ENCODE measurements around the gene CTNS. TPM values are rescaled to one million over a fixed set of nuclear protein-coding genes. Genes with fewer than 3 reads are reported as not detected.

CTNS gene
- total RNA-seq, 1 experiment from 2014 or later, result 7.1 TPM

DNA sequence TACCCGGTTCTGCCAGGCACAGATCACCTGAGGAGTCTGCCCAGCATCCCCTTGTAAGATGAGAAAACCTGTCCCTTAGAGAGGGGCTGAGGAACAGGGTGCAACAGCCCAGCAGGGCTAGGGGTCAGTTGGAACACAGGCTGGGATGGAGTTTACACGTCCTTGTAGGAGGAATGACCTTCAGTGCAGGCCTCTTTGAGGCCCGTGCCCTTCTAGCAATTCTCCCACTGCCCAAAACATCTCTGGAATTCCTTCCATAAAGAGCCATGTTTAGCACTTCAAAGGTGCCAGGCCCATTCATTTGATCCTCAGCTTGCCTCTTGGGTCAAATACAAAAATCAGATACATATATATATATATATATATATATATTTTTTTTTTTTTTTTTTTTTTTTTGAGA, 4.5 kb downstream of the CTNS start:
- BruUV-seq (replicated peaks), result no TSS peak
- H3K9me3 Mint-ChIP-seq (ENCODE audit: unreplicated experiment), result no peaks in the 10 kb centered on the region
- ChIA-PET POLR2A (interaction anchor here (1.3 kb wide), 1 partner anchor 19 kb away, joined by 3 read pairs; no protein-coding TSS in a partner anchor), CTCF (no interaction called here)
- TF ChIP-seq, protein P1, sequence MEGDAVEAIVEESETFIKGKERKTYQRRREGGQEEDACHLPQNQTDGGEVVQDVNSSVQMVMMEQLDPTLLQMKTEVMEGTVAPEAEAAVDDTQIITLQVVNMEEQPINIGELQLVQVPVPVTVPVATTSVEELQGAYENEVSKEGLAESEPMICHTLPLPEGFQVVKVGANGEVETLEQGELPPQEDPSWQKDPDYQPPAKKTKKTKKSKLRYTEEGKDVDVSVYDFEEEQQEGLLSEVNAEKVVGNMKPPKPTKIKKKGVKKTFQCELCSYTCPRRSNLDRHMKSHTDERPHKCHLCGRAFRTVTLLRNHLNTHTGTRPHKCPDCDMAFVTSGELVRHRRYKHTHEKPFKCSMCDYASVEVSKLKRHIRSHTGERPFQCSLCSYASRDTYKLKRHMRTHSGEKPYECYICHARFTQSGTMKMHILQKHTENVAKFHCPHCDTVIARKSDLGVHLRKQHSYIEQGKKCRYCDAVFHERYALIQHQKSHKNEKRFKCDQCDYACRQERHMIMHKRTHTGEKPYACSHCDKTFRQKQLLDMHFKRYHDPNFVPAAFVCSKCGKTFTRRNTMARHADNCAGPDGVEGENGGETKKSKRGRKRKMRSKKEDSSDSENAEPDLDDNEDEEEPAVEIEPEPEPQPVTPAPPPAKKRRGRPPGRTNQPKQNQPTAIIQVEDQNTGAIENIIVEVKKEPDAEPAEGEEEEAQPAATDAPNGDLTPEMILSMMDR (IDR thresholded peaks at IDR 0.05; ENCODE audit: unreplicated experiment), result no peak
- peaks cover 24% of the 10 kb centered on the region for H3K36me3 Mint-ChIP-seq (ENCODE audit: insufficient read depth, unreplicated experiment)
- no peak overlapping the region for H3K4me3 Mint-ChIP-seq (ENCODE audit: unreplicated experiment)
- H3K27me3 Mint-ChIP-seq (ENCODE audit: insufficient read depth, unreplicated experiment), result no peaks in the 10 kb centered on the region
- peaks cover 9% of the 10 kb centered on the region for H3K4me1 Mint-ChIP-seq (ENCODE audit: insufficient read depth, unreplicated experiment)
- DNase-seq (ENCODE audit: unreplicated experiment), result no peak
- H3K27ac Mint-ChIP-seq (ENCODE audit: low read depth, unreplicated experiment), result no peak overlapping the region
- intact Hi-C loops (cut with micrococcal nuclease), result no loop called here

DNA sequence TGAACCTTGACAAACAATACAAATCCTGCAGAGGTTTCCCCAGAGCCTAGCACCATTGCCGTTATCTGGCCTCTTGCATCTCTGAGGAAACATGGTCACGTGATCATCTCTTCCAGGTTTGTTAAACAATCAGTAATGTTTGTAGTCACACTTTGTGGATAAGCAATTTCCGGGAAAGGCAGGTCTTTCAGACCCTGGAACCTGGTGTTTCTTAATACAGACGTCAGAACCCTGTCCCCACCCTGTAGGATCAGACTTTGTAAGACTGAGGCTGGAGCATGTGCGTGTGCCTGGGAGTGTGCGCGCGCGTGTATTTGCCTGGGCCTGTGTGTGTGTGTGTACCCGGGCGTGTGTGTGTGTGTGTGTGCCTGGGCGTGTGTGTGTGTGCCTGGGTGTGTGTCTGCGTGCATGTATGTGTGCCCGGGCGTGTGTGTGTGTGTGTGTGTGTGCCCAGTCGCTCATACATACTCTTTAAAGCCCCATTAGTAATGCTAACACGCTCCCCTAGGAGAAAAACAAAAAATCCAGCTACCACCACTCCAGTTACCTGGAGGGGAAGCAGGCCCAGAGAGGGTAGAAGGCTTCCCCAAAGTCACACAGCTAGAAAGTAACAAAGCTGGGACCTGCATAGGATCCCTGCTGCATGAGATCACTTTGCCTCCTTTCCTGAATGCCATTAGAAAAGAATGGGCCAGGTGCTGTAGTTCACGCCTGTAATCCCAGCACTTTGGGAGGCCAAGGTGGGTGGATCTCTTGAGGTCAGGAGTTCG, 5.3 kb downstream of the CTNS start:
- H3K4me1 Mint-ChIP-seq (ENCODE audit: insufficient read depth, unreplicated experiment), result peaks cover 9% of the 10 kb centered on the region
- no peaks in the 10 kb centered on the region for H3K9me3 Mint-ChIP-seq (ENCODE audit: unreplicated experiment)
- TF ChIP-seq, protein P1 (IDR thresholded peaks at IDR 0.05; ENCODE audit: unreplicated experiment), result no peak
- H3K27me3 Mint-ChIP-seq (ENCODE audit: insufficient read depth, unreplicated experiment), result no peaks in the 10 kb centered on the region
- H3K4me3 Mint-ChIP-seq (ENCODE audit: unreplicated experiment), result no peak overlapping the region
- H3K27ac Mint-ChIP-seq (ENCODE audit: low read depth, unreplicated experiment), result no peak overlapping the region
- intact Hi-C loops (cut with micrococcal nuclease), result no loop called here
- DNase-seq (ENCODE audit: unreplicated experiment), result no peak
- no TSS peak for BruUV-seq (replicated peaks)
- peaks cover 24% of the 10 kb centered on the region for H3K36me3 Mint-ChIP-seq (ENCODE audit: insufficient read depth, unreplicated experiment)
- ChIA-PET POLR2A (no interaction called here), CTCF (no interaction called here)

GRCh38 chr17:3643889-3644349, 7.4 kb downstream of the CTNS start:
- no peaks in the 10 kb centered on the region for H3K9me3 Mint-ChIP-seq (ENCODE audit: unreplicated experiment)
- H3K4me3 Mint-ChIP-seq (ENCODE audit: unreplicated experiment), result no peak overlapping the region
- H3K36me3 Mint-ChIP-seq (ENCODE audit: insufficient read depth, unreplicated experiment), result peaks cover 29% of the 10 kb centered on the region
- BruUV-seq (replicated peaks), result no TSS peak
- intact Hi-C loops (cut with micrococcal nuclease), result no loop called here
- ChIA-PET POLR2A (interaction anchor here (0.7 to 2.1 kb wide), 2 partner anchors 23 to 609 kb away, joined by 3 to 6 read pairs; no protein-coding TSS in a partner anchor), CTCF (interaction anchor here (0.8 to 2.5 kb wide), 3 partner anchors 42 to 671 kb away, joined by 3 to 14 read pairs (median 3); no protein-coding TSS in a partner anchor)
- H3K4me1 Mint-ChIP-seq (ENCODE audit: insufficient read depth, unreplicated experiment), result no peaks in the 10 kb centered on the region
- TF ChIP-seq, protein P1 (IDR thresholded peaks at IDR 0.05; ENCODE audit: unreplicated experiment), result no peak
- H3K27ac Mint-ChIP-seq (ENCODE audit: low read depth, unreplicated experiment), result no peak overlapping the region
- no peaks in the 10 kb centered on the region for H3K27me3 Mint-ChIP-seq (ENCODE audit: insufficient read depth, unreplicated experiment)
- no peak for DNase-seq (ENCODE audit: unreplicated experiment)

DNA sequence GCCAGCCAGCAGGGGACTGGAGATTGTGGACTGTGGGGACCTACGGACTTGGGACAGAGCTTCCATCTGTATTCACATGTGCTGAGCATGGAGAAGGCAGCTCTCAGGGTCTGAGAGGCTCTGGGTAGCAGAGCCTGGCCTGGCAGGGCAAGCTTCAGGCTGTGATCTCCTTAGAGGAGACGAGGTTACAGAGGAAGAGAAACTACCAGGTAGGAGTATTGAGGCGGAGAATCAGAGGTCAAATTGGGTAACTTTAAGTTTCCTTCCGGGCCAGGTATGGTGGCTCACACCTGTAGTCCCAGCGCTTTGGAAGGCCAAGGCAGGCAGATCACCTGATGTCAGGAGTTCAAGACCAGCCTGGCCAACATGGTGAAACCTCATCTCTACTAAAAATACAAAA, 8.8 kb downstream of the CTNS start:
- H3K4me3 Mint-ChIP-seq (ENCODE audit: unreplicated experiment), result no peak overlapping the region
- POLR2A ChIA-PET, result interaction anchor here (2.1 kb wide), 1 partner anchor 22 kb away, joined by 6 read pairs; no protein-coding TSS in a partner anchor

More for the DNA sequence above, 8.8 kb downstream of the CTNS start:
- Mint-ChIP-seq H3K36me3 (ENCODE audit: insufficient read depth, unreplicated experiment) (peaks cover 25% of the 10 kb centered on the region), H3K27ac (ENCODE audit: low read depth, unreplicated experiment) (no peak overlapping the region), H3K9me3 (ENCODE audit: unreplicated experiment) (no peaks in the 10 kb centered on the region), H3K4me1 (ENCODE audit: insufficient read depth, unreplicated experiment) (no peaks in the 10 kb centered on the region), H3K27me3 (ENCODE audit: insufficient read depth, unreplicated experiment) (no peaks in the 10 kb centered on the region)
- TF ChIP-seq, protein P1 (IDR thresholded peaks at IDR 0.05; ENCODE audit: unreplicated experiment), result no peak
- intact Hi-C loops (cut with micrococcal nuclease), result loop anchor here (5.0 kb wide), 1 partner anchor 818 kb away; no protein-coding TSS in a partner anchor
- no peak for DNase-seq (ENCODE audit: unreplicated experiment)
- CTCF ChIA-PET, result interaction anchor here (0.6 to 2.5 kb wide), 3 partner anchors 13 to 597 kb away, joined by 3 to 14 read pairs (median 6); no protein-coding TSS in a partner anchor
- BruUV-seq (replicated peaks), result no TSS peak

Data from MCF 10A (cell line).